GM19351 (cell line): ENCODE data around the gene SNX13.
"Not testable (repeated sequence)": the region's sequence is repeated elsewhere in the genome, so short reads cannot be mapped to it uniquely, and the experiment has no call there.

Experiments used
- ATAC-seq: cut with Tn5 transposase; IDR thresholded peaks from one replicate; pipeline ENCODE4 v1.9.1; 2021; ENCODE audit warnings: mild to moderate bottlenecking, moderate library complexity; ENCODE audit not compliant: unreplicated experiment

Gene SNX13

DNA sequence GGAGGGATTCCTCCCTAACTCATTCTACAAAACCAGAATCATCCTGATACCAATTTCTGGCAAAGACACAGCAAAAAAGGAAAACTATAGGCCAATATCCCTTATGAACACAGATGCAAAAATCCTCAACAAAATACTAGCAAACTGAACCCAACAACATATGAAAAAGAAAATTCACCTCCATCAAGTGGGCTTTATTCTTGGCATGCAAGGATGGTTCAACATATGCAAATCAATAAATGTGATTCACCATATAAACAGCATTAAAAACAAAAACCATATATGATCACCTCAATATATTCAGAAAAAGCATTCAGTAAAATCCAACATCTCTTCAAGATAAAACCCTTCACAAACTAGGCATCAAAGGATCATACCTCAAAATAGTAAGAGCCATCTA lies 23.5 kb downstream of the SNX13 start:
- ATAC-seq, result no peak

- no peak for ATAC-seq
Observed at GRCh38 chr7:17915796-17916195, 24.5 kb downstream of the SNX13 start.

DNA sequence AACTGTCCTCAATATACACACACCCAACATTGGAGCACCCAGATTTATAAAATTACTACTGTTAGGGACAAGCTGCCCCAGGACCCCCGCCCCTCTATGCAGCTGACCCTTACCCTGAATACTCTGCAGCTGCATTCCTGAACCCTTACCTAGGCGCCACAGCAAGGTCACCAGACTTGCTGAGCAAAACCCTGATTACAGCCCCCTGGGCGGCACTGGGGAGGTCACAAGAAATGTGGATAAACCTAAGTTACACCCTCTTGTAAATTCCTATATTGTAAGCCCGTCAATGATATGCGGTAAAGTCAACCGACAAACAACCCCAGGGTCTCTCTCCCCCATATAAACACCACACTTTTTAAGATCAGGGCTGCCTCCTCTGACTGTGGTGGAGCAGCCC lies 25.1 kb downstream of the SNX13 start:
- no peak for ATAC-seq

DNA sequence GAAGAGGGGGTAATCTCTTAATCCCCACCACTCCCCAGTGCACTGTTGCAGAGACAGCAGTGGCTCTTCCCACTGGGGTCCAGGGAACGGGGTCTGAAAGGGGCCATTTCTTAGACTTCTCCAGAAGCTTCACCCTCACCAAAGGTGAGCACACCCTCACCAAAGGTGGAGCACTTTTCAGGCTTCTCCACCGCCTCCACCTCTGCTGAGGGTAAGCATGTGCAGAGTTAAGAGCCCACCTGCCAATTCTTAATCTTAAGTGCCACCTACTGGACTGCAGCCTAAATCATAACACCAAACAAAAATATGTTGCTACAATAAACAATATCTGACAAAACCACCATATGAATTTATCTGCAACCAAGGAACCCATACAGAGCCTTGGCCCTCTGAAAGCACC lies 27.0 kb downstream of the SNX13 start:
- ATAC-seq, result no peak

DNA sequence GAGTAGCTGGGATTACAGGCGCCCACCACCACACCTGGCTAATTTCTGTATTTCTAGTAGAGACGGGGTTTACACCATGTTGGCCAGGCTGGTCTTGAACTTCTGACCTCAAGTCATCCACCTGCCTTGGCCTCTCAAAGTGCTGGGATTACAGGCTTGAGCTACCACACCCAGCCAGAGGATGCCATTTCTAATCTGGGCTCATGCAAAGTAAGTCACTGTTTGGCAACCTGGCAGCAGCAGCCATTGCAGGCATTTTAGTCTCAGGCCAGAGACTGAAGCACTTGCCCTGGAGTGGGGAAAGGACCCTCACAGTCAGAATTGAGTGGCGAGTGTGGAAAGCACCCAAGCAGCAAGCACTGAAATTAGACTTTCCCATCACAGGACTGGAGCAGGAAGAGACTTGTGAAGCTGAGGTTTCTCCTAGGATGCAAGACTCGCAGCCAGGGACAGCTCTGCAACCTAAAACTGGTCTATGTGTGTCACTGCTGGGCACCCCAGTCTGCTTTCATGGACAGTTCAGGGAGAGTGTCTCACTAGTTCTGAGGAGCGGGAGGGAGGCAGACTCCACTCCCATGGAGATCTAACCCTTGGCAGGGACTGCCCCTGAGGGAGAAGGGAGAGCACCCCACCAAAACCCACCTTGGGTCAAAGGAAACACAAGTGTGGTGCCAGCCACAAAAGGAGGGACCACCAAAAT lies 27.6 kb downstream of the SNX13 start:
- ATAC-seq, result no peak

DNA sequence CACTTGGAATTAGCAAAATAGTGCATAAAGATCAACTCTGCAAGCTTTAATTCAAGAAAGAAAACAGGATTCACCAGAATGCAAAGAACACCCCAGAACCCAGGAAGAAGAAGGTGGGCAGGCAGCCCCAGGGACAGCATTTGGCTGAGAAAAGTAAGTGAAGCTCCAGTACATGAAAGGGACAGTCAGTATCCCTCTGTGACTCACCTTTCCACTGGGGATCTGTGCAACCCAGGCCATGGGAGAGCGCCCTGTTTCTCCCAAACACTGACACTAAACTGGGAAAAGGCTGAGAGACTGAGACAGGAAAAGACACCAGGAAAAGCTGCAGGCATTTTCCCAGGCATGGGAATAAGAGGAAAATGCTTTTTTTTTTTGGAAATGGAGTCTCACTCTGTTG lies 28.2 kb downstream of the SNX13 start:
- ATAC-seq, result no peak

DNA sequence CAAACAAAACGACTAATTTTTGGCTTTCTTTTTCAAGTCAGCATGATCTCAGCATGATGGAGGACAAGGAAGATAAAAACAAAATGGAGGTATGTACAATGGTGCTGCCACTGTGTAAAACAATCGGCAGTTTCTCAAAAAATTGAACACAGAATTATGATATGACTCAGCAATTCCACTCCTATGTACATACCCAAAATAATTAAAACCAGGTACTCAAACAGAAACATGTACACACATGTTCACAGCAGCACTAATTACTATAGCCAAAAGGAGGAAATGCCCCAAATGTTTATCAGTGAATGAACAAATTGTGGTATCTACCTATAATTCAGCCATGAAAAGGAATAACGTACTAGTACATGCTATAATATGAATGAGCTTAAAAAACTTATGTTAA lies 29.9 kb downstream of the SNX13 start:
- ATAC-seq, result no peak

GRCh38 chr7:17909310-17909709 lies 31.0 kb downstream of the SNX13 start:
- ATAC-seq, result not testable (repeated sequence)

DNA sequence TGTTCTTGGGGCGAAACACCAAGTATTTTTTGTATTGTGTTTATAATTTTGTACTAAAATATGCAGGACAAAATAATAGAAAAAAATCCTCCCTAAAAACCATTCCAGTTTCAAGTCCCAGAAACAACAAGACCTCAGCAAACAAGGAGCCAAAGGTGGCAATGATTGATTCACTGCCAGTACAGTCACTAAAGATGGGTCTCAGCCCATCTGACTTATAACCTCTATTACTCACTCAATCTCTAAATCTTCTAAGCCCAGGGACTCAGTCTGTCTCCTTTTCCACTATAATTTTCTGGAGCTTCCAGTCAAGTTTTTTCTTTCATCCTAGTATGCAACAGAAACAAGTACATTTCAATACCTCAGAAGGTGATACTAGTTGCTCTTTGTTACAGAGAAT lies 33.3 kb downstream of the SNX13 start:
- no peak for ATAC-seq

GRCh38 chr7:17903337-17903736 lies 37.0 kb downstream of the SNX13 start:
- peak; percentile 57 for ATAC-seq

DNA sequence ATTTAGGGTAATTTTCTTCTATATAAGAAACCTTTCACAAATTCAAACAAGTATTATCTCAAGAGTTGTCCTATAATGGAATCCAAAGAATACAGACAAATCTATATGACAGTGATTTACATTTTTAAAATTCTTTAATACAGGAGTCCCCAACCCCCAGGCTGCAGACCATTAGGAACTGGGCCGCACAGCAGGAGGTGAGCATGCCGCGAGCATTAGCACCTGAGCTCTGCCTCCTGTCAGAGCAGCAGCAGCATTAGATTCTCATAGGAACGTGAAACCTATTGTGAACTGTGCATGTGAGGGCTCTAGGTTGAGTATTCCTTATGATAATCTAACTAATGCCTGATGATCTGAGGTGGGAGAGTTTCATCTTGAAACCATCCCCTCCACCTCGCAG lies 37.7 kb downstream of the SNX13 start:
- no peak for ATAC-seq

DNA sequence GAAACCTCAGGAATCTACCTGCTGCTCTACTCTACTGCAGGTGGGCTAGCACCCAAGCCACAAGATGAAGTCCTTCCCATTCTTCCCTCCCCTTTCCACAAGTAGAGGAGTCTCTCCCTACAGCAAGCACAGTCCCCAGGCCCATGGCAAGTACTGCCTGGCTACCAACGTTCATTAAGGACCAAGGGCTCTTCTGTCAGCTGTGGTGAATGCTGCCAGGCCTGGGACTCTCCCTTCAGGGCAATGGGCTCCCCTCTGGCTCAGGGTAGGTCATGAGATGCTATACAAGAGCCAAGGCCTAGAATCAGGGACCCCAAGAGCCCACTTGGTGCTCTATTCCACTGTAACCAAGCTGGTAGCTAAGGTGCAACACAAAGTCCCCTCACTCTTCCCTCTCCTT lies 39.8 kb downstream of the SNX13 start:
- no peak for ATAC-seq

- ATAC-seq, result no peak
Observed at GRCh38 chr7:17898111-17898510, 42.2 kb downstream of the SNX13 start.

GRCh38 chr7:17887286-17887685 lies 53.0 kb downstream of the SNX13 start:
- no peak for ATAC-seq

- ATAC-seq, result no peak
Observed at GRCh38 chr7:17882685-17883084, 57.6 kb downstream of the SNX13 start.

GRCh38 chr7:17879075-17879661 lies 61.1 kb downstream of the SNX13 start:
- no peak for ATAC-seq

DNA sequence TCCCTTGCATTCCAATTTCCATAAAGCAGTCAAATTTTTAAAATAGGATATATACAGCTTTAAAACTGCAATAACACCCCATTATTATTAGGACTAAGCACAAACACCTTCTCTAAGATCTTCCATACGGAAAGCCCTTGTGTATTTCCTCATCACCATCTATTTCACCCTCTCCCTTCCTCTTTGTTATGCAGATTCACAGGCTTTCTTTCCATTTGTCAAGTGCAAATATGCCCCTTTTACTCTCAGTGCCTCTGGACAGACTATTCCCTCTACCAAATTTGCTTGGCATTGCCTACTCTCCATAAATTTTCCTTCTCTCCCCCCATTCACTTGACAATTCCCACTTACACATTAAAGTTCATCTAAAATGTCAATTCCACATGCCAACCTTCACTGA lies 61.7 kb downstream of the SNX13 start:
- no peak for ATAC-seq

- peak; percentile 59 for ATAC-seq
Observed at GRCh38 chr7:17871815-17872533, 68.3 kb downstream of the SNX13 start.

DNA sequence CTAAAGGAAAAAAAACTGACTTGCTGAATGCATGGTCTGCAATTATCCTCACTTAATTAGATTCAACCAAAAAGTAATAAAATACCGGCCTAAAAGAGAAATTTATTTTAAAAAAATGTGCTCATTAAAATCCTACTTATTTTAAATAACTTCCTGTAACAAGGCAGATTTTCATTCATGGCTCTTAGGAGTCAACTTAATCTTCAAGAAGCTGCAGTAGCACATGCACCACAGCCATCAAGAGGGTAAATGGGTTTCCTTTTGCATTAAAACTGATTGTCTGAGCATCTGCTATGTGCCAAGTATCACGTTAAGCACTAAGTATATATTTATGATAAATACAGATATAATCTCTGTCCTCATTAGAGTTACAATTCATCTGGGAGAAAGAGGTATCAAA lies 69.9 kb downstream of the SNX13 start:
- no peak for ATAC-seq

- ATAC-seq, result no peak
Observed at GRCh38 chr7:17863809-17864143, 76.5 kb downstream of the SNX13 start.

- ATAC-seq, result no peak
Observed at GRCh38 chr7:17863095-17863808, 77.0 kb downstream of the SNX13 start.

GRCh38 chr7:17856251-17856650 lies 84.0 kb downstream of the SNX13 start:
- ATAC-seq, result no peak
